Inferior parietal cortex (tissue), 1 donor: ENCODE data around the gene SNRPD1.
"Not testable (repeated sequence)": the region's sequence is repeated elsewhere in the genome, so short reads cannot be mapped to it uniquely, and the experiment has no call there.

Experiments used
- DNase-seq: peaks from one replicate; pipeline ENCODE4 v3.0.0-alpha.2; 2016; ENCODE audit errors: extremely low spot score

SNRPD1 gene

DNA sequence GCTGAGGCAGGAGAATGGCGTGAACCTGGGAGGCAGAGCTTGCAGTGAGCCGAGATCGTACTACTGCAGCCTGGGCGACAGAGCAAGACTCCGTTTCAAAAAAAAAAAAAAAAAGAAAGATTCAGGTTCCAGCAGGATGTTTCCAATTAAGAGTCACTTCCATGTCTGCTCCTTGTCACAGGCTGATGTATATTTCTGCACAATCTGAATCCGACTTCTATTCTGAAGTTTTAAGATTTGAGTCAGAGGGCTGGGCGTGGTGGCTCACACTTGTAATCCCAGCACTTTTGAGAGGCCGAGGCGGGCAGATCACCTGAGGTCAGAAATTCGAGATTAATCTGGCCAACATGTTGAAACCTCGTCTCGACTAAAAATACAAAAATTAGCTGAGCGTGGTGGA, 24.7 kb downstream of the SNRPD1 start:
- DNase-seq, result no peak

DNA sequence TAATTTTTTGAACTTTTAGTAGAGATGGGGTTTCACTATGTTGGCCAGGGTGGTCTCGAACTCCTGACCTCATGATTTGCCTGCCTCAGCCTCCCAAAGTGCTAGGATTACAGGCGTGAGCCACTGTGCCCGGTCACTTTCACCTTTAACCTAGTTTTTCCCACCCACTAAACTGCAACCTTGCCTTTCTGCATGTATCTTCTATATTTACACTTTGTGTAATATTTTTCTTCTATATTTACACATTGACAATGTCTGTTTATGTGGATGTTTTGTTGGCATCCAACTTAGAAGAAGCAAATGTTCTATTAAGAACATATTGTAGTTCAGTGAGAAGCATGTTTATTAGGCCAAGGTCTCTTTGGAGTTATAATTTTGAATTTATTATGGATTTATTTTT, 26.7 kb downstream of the SNRPD1 start:
- DNase-seq, result no peak

DNA sequence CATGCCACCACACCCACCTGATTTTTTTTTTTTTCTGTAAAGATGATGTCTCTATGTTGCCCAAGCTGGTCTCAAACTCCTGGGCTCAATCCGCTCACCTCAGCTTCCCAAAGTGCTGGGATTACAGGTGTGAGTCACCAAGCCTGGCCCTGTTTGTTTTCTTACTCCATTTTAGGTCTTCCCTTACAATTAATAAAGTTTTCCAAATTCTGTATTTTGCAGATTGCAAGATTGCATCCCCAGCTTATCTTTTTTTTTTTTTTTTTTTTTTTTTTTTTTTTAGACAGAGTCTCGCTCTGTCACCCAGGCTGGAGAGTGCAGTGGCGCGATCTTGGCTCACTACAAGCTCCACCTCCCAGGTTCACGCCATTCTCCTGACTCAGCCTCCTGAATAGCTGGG, 28.3 kb downstream of the SNRPD1 start:
- not testable (repeated sequence) for DNase-seq

DNA sequence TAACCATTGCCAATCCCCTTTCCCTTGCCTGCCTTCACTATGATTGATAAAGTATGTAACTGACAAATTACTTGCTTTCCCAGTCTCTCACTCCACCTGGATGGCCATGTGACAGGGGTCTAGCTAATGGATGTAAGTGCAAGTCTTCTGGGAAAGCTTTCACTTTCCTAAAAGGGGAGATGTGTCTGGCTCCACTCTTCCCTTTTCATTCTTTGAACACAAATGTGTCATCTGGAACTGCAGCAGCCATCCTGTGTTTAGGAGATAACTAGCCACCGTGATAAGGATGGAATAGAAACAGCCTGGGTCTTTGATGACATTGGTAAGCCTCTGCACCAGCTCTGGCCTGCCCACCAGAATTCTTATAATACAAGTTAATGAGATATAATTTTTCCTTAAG, 38.2 kb downstream of the SNRPD1 start:
- no peak for DNase-seq

DNA sequence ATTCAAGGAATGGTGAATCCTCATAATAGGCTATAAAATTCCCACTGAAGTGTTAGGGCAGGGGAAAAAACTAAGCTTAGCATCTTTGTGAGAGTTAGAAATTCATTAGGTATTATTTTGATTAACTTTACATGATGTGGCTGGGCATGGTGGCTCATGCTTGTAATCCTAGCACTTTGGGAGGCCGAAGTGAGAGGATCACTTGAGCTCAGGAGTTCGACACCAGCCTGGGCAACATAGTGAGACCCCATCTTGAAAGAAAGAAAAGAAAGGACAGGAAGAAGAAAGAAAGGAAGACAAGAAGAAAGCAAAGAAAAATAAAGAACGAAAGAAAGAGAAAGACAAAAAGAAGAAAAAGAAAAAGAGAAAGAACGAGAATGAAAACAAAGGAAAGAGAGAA, 40.0 kb downstream of the SNRPD1 start:
- DNase-seq, result no peak

DNA sequence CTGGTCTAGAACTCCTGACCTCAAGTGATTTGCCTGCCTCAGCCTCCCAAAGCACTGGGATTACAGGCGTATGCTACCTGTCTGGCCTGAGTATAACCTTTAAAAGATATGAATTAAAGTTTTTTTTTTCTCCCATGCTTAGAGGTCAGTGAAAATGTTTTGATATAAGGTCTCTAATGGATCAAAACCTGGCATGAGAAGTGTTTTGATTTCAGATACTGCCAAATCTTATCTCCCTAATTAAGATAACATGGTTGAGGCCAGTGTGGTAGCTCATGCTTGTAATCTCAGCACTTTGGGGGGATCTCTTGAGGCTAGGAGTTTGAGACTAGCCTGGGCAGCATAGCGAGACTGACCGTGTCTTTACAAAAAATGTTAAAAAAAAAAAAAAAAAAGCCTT, 41.2 kb downstream of the SNRPD1 start:
- no peak for DNase-seq

DNA sequence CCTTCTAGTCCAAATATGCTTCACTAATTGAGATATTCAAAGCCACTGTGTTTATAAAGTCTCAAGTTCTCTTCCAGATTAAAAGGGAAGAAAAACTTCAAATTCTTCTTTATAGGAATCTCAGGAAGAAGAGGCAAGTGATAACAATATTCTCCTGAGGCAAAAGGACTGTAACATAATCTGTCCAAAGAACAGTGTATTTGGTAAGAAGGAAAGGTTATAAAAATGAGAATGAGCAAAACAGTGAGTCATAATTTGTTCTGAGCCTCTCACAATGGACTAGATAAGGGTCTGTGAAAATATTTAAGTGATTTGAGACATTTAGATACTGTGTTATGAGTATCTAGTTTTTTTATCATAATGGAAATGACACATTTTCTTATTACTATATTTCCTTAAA, 44.3 kb downstream of the SNRPD1 start:
- no peak for DNase-seq

DNA sequence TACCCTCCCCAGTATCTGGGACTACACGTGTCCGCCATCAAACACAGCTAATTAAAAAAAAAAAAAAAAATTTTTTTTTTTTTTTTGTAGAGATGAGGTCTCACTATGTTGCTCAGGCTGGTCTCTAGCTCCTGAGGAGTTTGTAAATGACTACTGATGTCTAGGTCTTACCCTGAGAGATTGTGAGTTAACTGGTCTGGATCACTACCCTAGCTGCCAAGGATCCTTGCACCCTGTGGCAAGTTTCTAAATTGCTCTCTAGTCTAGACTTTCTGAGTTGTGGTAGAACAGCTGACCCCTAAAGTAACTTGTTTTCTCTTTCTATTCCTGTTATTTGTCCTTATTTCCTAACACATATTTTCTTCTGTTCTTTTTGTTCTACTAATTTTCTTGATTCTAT, 48.0 kb downstream of the SNRPD1 start:
- DNase-seq, result no peak

DNA sequence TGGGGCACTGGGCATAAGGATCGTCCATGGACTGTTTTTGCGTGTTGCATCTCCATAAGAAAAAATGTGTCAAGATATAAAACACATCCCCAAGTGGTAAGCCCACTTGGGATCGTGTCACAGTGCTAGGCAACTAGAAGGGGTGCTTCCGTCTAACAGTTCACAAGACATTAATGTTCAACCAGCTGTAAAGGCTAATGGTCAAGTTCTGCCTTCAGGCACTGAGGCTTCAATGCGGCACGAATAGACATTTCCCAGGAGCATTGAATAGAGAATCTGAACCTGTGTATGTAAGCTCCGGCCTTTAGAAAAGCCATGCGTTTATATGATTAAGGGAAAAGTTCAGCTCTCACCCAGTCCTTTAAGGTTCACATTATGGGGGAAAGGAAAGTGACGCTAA, 50.5 kb downstream of the SNRPD1 start:
- no peak for DNase-seq

DNA sequence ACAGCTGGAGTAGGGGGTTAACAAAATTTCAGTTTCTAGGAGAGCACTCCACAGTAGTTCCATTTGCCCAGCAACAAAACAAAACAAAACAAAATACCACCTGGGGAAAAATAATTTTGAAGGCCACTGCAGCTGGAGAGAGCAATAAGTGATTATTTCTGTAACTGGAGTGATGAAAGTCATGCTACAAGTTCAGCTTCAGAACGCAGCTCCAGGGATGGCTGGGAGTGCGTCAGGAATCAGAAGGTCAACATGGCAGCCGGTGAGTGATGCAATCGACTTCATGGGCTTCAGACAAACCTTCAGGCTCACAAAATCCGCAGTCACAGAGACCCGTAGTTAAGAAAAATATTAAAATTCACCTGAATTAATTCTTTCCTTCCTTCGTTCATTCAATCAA, 51.5 kb downstream of the SNRPD1 start:
- DNase-seq, result no peak

DNA sequence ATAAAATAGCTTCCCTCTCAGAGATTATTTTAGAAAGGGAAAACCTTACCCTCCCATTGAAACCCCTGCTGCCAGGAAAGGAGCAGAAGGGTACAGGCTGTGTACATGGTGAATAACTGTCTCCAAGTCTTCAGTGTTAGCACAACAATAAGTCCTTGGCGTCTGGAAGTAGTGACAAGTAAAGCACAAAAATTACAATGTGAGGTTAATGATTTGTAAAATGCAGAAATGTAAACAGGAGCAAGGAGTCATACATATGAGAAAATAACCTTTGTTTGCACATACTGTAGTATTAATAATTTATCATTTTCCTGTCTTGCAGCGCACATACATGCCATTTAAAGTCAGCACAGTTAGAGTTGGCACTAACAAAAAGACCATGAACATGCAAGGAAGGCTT, 52.0 kb downstream of the SNRPD1 start:
- DNase-seq, result no peak

DNA sequence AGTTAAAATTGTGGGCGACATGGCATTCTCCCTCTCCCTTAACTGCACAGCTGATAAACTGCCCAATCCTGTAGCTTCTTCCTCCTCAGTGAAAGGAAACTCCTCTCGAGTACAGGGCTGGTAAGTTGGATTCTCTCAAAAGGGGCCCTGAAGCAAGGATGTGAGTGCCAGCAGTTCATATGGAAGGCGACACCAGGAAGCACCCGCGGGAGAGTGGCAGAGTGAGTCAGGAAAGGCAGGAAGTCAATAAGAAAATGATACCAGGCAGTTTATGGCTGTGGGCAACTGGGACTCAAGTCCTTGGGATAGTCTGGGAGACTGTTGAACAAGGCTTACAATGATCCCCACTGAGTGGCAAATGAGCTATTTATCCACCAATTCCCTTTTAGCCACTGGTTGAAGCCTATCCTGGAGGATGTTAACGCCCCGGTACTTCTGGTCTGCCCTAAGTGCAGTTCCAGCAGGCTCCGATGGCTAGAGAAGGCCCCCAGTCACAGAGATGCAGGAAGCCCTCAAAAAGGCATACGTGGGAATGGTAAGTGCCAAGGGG, 57.7 kb downstream of the SNRPD1 start:
- DNase-seq, result no peak

DNA sequence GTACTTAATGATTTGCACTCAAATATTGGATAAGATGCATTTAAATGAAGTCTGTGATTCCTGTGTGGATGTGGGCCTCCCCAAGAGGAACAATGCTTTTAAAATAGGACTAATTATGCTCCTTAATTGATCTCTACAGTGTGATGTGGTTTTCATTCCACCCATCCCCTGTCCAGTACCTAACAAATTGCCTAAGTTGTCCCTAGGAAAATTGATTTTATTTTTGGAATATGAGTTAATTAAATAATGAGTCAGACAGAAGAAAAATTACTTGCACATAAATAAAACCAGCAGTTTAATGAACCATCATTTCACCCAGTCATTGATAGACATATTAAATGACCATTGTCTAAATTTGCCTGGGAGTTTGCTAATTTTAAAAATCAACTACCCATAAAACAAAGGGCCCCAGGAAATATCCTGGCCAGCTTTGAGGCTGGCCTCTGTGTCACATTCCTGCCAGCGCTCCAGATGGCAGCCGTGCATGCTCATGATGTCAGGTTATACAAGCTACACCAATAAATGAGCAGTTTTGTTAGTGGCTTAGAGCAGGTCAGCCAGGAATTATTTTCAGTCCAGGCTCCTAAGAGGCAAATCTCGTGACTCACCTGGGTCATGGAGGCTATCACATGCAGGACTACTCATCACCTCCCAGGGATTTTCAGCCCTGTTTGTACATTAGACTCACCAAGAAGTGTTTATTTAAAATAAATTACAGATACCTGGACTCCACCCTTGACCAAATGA, 60.6 kb downstream of the SNRPD1 start:
- no peak for DNase-seq

DNA sequence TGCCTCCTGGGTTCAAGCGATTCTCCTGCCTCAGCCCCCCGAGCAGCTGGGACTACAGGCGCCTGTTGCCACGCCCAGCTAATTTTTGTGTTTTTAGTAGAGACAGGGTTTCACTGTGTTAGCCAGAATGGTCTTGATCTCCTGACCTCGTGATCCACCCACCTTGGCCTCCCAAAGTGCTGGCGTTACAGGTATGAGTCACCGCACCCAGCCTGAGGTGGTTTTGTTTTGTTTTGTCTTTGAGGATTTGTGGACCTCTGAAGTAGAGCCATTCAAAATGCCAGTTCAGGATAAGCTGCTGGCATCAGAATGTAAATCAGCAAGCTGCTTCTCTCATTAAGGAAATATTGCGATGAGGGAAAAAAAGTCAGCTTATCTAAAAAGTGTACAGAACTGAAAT, 63.2 kb downstream of the SNRPD1 start:
- not testable (repeated sequence) for DNase-seq

DNA sequence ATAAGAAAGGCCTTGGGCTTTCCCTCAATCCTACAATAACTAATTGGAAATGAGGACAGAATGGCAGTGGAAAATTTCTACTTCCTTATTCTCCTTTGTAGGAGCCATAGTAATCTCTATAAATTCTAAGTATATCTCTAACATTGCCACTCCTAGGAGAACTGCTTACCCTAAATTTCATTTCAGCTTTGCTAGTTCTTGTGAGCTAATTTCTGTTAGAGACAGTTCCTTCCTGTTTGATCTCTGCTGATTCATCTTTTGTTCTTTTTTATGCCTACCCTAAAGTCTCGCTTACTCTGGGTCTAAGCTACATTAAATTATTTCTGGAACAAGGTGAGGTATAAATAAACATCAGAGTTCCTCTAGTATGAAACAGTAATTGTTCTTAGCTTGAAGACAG, 66.7 kb downstream of the SNRPD1 start:
- no peak for DNase-seq

DNA sequence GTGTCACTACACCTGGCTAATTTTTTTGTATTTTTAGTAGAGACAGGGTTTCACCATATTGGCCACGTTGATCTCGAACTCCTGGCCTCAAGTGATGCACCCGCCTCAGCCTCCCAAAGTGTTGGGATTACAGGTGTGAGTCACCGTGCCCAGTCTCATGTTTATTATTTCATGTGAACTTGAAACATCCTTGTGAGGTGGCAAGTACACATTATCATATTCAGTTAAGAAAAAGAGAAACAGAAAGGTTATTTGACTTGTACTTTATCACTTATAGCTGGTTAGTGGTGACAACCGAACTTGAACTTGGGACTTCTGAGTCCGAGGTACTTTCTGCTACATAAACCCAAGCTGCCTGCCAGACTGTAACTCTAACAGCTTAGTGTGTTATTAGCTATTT, 68.0 kb downstream of the SNRPD1 start:
- no peak for DNase-seq

DNA sequence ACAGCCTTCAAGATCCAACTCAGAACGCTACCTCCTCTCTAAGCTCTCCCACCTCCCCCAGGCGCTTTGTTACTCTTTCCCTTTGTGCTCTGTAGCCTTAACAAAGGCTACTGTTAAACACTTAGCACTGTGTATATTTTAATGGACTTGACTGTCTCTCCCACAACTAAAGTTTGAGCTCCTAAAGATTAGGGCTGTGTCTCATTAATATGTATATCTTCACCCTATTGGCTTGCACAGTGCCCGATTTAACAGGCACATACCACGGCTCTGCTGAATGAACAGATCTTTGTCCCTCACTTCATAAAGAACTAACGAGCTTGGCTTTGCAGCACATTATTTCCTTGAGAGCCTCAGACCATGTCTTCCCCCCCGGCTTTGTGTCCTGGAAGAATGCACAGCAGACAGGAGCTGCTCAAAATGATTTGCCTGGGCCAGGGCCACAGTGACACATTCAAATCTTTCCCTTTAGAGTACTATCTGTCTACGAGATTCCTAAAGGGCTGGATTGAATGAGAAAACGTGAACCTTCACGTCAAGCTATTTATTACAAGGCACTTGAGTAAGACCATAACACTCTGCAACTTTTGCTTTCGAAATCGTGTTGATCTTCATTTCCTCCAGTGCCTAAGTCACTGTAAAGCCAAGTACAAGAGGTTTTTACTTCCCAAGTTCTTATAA, 70.4 kb downstream of the SNRPD1 start:
- DNase-seq, result no peak
